Fibroblast of skin of right quadriceps (primary cell): Measurements from ENCODE around the gene USP44.
"Not testable (repeated sequence)": the region's sequence is repeated elsewhere in the genome, so short reads cannot be mapped to it uniquely, and the experiment has no call there.

Experiments used
- DNase-seq: peaks from one replicate; pipeline ENCODE4 v3.0.0-alpha.2; 2013

Gene USP44

DNA sequence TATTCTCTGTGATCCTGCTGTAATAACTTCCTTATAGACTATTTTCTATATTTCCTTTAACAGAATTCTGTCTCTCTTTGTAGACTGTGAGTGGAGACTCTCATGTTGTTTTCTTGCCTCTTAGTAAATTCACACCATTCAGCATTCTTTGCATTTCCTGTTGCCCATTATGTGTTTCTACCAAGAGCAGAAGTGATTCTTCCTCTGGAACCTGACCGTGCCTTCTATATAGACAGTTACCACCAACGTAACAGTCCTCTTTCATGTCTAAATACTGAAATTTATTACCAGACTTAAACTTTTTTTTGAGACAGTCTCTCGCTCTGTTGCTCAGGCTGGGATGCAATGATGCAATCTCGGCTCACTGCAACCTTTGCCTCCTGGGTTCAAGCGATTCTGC lies 46.2 kb downstream of the USP44 start:
- DNase-seq: no peak

DNA sequence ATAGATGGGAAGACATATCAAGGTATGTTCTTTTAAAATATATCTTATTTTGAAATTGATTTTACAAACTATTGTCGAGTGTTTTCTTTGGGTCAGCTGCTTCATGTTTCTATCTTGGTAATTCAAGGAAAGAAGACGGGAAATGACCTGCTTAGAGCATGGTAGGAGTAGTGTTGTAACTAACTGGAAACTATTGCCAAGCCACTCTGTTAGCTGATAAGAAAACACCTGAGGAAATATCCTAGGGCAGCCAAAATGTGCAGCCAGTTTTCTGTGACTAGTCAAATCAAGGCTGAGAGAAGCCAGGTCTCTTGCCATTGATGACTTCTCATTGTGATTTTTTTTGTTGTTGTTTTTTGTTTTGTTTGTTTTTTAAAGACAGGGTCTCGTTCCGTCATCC lies 47.1 kb downstream of the USP44 start:
- DNase-seq: no peak

DNA sequence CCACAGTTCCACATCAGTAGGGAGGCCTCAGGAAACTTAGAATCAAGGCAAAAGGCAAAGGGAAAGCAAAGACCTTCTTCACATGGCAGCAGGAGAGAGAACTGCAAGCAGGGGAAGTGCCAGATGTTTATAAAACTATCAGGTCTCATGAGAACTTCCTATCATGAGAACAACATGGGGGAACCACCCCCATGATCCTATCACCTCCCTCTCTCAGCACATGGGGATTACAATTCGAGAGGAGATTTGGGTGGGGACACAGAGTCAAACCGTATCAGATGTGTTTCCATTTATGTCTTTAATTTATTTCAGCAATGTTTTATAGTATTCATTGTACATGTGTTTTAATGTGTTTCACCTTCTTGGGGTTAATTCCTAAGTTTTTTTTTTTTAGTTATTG lies 51.5 kb downstream of the USP44 start:
- no peak for DNase-seq

DNA sequence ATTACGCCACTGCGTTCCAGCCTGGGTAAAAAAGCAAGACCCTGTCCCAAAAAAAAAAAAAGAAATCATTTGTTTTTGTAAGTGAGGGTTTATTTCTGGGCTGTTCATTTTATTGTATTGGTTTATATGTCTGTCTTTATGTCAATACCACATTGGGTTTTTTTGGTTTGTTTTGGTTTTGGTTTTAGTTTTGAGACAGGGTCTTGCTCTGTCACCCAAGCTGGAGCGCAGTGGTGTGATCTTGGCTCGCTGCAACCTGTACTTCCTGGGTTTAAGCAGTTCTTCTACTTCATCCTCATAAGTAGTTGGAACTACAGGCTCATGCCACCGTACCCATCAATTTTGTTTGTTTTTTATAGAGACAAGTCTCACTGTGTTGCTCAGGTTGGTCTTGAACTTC lies 52.3 kb downstream of the USP44 start:
- DNase-seq: no peak

DNA sequence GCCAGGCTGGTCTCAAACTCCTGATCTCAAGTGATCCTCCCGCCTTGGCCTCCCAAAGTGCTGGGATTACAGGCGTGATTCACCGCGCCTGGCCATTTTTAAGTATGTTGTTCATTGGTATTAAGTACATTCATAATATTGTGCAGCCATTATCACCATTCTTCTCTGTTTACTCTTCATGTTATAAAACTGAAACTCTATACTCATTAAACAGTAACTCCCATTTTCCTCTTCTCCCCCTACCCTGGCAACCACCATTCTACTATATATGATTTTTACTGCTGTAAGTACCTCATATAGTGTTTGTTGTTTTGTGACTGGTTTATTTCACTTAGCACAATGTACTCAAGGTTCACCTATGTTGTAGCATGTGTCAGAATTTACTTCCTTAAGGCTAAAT lies 54.2 kb downstream of the USP44 start:
- DNase-seq: no peak

DNA sequence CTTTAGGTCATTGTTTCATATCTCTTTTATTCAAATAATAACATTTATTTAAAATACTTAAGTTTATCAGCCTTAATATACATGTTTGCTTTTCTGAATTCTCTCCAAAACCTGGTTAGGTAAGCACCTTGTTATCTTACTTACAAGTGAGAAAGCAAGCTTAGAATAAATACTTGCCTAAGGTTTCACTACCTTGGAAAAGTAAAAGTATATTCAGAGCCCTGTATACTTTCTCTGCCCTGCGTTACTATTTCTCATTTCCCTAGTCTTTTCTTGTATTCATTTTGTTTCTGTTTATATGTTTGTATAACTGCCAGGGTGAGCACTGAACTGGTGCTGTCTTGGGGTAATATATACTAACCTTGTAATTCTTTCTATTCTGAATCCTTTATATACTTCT lies 55.8 kb downstream of the USP44 start:
- no peak for DNase-seq

DNA sequence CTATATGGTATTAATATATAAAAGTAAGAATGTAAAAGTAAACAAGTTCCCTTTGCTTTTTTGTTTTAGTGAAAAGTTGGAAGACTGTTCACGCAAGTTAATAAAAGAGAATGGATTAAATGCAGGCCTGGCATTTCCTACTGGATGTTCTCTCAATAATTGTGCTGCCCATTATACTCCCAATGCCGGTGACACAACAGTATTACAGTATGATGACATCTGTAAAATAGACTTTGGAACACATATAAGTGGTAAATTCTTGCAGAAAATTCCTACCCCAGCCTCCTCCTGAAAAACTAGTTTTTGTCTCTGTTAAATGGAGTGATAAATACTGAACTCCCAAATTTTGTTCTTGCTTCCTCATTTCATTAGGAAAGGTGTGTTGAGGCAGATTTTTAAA lies 56.4 kb downstream of the USP44 start:
- no peak for DNase-seq

DNA sequence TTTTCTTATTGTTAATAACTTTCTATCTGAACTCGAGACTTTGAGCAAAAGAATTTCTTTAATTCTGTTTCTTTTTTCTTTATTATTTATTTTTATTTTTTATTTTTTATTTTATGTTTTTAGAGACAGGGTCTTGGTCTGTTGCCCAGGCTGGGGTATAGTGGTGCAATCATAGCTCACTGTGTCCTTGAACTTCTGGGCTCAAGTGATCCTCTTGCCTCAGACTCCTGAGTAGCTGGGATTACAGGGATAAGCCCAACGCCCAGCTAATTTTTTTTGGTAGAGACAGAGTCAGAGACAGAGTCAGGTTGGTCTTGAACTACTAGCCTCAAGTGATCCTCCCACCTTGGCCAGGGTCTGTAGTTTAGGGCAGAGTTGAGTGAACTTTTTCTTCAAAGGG lies 58.8 kb downstream of the USP44 start:
- no peak for DNase-seq

DNA sequence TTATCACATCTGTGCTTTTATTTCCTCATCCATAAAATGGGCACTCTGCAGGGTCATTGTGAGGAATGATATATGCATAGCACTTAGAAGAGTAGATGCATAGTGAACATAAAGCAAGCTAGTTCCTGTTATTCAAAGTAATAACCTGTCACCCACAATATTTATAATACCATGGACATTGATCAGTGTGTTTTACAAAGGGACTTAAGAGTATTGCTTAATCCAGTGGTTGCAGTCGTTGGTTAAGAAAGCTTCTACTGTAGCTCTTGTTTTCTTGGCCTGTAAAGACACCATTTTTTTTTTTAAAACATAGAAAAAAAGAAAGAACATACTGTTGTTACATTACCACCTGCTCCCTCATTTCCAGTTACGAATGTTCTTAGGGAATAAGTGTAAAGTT lies 64.3 kb downstream of the USP44 start:
- no peak for DNase-seq

DNA sequence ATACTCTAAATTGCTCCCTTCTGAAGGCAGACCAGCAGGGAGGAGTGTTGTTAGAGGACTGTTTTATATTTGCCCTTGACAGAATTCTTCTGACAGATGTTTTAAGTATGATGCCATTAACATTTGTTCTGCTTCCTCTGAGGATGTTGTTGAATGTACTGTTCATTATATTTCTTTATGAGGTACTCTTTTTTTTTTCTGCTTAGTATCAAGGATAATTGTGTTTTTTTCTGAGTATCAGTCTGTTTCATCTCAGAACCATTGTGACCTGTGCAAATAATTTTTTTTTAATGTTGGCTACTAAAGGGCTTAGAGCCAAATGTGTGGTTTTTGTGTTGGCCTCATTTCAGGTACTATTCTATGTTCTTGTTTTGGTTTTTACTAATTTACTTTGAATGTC lies 66.8 kb downstream of the USP44 start:
- no peak for DNase-seq

DNA sequence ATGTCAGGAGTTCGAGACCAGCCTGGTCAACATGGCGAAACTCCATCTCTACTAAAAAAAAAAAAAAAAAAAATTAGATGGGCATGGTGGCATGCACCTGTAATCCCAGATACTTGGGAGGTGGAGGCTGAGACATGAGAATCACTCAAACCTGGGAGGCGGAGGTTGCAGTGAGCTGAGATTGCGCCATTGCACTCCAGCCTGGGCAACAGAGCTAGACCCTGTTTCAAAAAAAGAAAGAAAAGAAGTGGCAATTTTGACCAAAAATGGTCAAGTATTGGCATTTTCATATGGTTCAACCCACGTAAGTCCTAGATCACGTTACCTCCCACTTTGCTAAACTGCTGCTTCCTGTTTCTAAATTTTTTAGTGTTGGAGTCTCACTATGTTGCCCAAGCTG lies 68.7 kb downstream of the USP44 start:
- DNase-seq: not testable (repeated sequence)

DNA sequence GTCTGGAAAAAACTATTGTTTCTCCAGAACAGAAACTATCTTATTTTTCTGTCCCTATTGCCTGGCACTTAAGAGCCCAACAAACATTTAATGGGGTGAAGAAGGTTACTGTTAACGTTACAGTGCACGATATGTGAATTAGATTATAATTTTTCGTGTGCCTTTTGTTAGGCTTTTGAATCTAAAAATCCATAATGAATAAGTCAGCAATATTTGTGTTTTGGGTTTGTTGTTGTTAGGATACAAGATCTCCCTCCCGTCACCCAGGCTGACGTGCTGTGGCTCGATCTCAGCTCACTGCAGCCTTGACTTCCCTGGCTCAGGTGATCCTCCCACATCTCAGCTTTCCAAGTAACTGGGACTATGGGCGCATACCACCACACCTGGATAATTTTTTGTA lies 69.4 kb downstream of the USP44 start:
- DNase-seq: no peak

DNA sequence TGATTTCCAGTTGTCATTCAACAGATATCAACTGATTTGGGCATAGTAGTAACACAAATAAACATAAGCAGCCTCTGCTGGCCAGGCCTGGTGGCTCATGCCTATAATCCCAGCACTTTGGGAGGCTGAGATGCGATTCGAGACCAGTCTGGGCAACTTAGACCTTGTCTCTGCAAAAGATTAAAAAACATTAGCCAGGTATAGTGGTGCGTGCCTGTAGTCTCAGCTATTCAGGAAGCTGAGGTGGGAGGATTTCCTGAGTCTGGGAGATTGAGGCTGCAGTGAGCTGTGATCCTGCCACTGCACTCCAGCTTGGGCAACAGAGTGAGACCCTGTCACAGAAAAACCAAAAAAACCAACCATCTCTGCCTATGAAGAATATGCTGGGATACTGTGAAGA lies 70.2 kb downstream of the USP44 start:
- no peak for DNase-seq

DNA sequence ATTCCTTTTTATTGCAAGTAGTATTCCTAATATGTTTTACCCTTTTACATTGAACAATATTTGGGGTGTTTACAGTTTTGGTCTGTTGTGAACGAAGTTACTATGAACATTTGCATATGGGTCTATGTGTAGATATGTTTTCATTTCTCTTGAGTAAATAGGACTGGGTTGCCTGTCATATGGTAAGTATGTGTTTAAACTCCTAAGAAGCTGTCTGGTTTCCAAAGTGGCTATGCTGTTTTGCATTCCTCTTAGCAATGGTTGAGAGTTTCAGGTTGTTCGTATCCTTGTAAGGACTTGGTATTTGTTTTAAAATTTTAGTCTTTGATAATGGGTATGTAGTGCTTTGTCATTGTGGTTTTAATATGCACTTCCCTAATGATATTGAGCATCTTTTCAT lies 71.0 kb downstream of the USP44 start:
- no peak for DNase-seq

DNA sequence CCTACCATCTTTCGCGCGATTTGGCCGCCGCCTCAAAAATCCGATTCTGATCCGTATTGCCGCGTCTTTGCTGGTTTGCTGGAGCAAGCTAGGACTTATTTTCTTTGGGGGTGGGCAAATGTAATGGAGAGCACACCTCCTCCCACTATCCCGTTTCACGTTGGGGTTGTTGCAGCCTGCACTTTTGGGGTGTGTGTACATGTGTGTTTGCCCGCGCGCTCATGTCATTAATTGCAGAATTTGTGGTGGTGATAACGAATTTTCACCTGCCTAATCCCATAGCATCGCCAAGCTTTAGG lies 76.7 kb downstream of the USP44 start:
- peak; percentile 2 for DNase-seq

DNA sequence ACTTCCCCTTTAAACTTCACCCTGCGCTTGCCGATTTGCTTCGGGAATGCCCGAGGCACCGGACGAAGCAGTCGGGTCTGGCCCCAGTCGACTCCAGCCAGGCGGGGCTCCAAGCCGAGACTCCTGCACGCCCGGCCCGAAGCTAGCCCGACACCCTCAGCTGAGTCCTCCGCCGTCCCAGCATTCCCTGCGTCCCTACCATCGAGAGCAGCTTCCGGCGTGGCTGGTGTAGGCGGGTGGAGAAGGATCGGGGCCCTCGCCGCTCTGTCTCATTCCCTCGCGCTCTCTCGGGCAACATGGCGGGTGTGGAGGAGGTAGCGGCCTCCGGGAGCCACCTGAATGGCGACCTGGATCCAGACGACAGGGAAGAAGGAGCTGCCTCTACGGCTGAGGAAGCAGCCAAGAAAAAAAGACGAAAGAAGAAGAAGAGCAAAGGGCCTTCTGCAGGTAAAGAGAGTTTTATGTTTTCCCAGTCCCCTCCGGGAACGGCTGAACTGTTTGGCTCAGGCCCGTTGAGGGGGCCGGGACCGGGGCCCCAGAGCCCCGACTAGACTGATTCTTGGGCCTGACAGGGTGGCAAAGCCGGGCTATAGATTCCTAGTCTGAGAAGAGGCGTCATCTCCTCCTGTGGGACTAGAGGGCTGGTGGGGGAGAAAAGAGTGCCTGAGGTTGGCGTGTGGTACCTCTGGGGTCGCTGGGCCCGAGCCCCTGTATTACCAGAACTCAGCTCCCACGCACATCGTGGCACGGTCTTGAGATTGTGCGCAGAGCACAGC lies 77.2 kb downstream of the USP44 start, which contains the start of gene METAP2:
TSS of gene METAP2 (plus strand) at position 269 of the 776 bp plus-strand sequence. CDS start at position 297, 28 bp downstream.
- DNase-seq: peak; percentile 95

DNA sequence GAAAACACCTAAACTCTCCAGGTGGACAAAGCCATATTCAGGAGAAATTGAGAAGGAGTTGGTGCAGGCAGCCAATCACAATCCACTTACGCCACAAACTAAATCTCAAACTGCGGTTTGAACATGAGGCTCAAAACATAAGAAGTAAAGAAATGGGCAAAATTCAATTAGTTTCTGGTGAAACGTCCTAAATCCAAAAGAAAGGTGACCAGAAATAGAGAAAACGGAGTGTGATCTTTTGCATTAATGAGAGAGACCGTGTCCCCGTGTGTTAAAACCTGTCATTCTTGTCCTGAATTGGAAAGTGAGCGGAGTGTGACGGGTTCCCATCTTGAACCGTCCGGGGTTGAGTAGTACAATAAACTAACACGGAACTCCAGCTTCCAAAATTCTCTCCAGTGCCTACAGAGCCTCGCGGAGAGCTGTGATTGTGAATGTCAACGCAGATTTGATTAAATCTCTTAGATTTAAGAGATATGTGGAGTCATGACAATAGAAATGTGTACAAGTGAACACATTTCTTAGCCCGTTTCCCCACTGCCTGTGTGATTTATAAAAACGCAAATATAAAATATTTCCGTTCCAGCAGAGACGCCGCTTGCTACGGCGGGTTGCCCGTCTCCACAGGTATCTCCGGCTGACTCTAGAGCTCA lies 77.9 kb downstream of the USP44 start:
- peak; percentile 43 for DNase-seq

DNA sequence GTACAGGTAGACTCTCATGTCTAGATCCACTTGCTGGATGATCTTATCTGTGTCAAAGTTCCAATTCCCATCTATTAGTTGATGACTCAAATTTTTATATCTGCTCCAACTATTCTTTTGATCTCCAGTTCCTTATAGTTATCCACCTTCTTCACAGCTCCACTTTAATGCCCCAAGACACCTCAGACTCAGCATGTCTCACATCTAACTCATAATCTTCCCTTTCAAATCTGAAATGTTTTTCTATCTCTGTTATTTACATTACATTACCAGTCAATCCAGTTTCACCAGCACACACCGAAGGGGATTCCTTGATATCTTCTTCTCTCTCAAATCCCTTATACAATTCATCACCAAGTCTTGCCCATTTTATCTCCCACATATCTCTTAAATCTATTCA lies 81.0 kb downstream of the USP44 start:
- no peak for DNase-seq
